Adrenal gland (tissue), 5 donors: ENCODE measurements around the gene DLG2.

ENCODE experiments used
- CTCF ChIP-seq, 6 experiments: fragments of 450-650 bp in 4 of 6; fragments of 200-600 bp in 2 of 6; sonication (generic) in 1 of 6; IDR thresholded peaks; 1 replicate in 5 of 6; 2 replicates in 1 of 6; pipeline versions ENCODE4 v1.5.1 to v1.8.0; 2016 to 2021; ENCODE audit warnings: antibody characterized with exemption in 6 of 6, mild to moderate bottlenecking in 2 of 6, moderate library complexity in 1 of 6
- POLR2A ChIP-seq, 2 donors: fragments of 450-650 bp; IDR thresholded peaks; one replicate each; pipeline ENCODE4 v1.6.1; 2017; ENCODE audit warnings: antibody characterized with exemption in 2 of 2, mild to moderate bottlenecking in 2 of 2, moderate library complexity in 1 of 2
- donor health status: DM: no; HTN: no; CAD: no.

DNA sequence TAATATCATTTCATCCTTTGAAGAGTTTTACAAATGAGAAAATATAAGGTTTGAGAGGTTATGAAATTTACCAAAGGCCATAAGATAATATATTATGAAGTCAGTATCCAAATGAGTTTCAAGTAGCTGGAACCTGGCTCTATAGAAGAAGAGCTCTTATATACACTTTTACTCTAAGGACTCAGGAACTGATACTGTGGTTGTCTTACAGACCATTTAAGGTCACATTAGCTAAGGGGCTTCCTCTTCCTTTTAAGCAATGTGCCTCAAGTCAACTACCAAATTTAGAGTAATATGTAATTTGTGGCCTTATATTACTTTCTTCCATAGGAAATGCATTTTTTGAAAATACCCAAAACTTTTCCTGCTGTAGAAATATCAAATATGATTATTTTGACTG, 369.3 kb downstream of the DLG2 start:
- TF ChIP-seq CTCF (IDR thresholded peaks at IDR 0.05) (no peak), POLR2A (IDR thresholded peaks at IDR 0.05) (no peak)
